Measurements from ENCODE around the gene HOMER3. TPM values are rescaled to one million over a fixed set of nuclear protein-coding genes. Genes with fewer than 3 reads are reported as not detected.

HOMER3 gene
- total and polyA plus RNA-seq, 10 of the 15 experiments (the other 5 are each of a cell fraction or from before 2014, with no cell fraction given): 0.18 to 10.6 (median 0.50) TPM; not detected in 2

DNA sequence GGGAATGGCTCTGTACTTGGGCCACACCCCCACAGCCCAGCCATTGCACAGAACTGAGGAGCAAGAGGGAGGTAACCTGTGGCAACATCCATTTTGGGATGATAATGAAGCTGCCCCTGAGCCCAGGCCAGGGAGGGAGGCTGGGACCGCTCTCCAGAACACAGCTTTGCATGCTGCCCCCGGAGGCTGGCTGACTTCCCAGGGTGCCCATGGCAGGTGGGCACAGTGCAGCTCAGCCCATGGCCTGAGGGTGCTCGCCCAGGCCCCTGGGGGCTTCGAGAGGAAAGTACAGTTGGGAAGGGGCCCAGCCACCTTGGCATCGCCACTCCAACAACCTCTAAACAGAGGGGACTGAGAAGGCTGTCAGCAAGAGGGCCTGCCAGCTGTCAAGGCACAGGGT lies 27.6 kb downstream of the HOMER3 start:
- TF ChIP-seq MEF2A (IDR thresholded peaks at IDR 0.05; ENCODE audit: insufficient read depth, low read depth, low read length) (no peak), SMAD5 (IDR thresholded peaks at IDR 0.05; ENCODE audit: low read depth) (no peak), ESRRA (IDR thresholded peaks at IDR 0.05; ENCODE audit: low read length) (no peak), CHD4 (IDR thresholded peaks at IDR 0.05) (no peak)
- no peaks in the 10 kb centered on the region; the same call in 1 of the 2 replicates for H3K4me1 ChIP-seq (ENCODE audit: control insufficient read depth, insufficient read depth, low read length)
- DNase-seq (ENCODE audit: low read depth, low spot score) (no peak), FAIRE-seq (no peak), ATAC-seq (no peak)
- no peak overlapping the region for H3K9ac ChIP-seq (ENCODE audit: control insufficient read depth, insufficient read depth, low read length)
- no TSS peak for BruUV-seq (replicated peaks)
- intact Hi-C loops (cut with micrococcal nuclease; ENCODE audit: unreplicated experiment): no loop called here
- in situ Hi-C loops (cut with MboI): no loop called here
- H3K27ac ChIP-seq (ENCODE audit: control insufficient read depth, insufficient read depth): no peak overlapping the region
- SMC1A ChIA-PET (ENCODE audit: uncharacterized antibody, unreplicated experiment): no interaction called here
- H4K20me1 ChIP-seq (ENCODE audit: control insufficient read depth, insufficient read depth): peaks cover 3% of the 10 kb centered on the region; the same call in 1 of the 2 replicates
- no peak overlapping the region for H3K4me3 ChIP-seq
- H3K36me3 ChIP-seq (ENCODE audit: control insufficient read depth in 2 of 2, insufficient read depth in 2 of 2, low read length in 1 of 2): peaks cover 11 to 12% of the 10 kb centered on the region in 2 experiments
- no peak overlapping the region for H2AFZ ChIP-seq (ENCODE audit: control insufficient read depth, low read depth, low read length)
- H3K4me2 ChIP-seq (ENCODE audit: control insufficient read depth, insufficient read depth): no peak overlapping the region
- H3K79me2 ChIP-seq (ENCODE audit: control insufficient read depth, insufficient read depth, low read length): peaks cover 30% of the 10 kb centered on the region
- WGBS (ENCODE audit: insufficient coverage, insufficient replicate concordance, low lambda C conversion rate, missing lambda C conversion rate): 80% methylated on average over 4 of the region's 5 CpGs
- CTCF ChIA-PET: no interaction called here
- H3K27me3 ChIP-seq (replicated peaks in 1 of 2; ENCODE audit: control insufficient read depth in 2 of 2, insufficient read depth in 2 of 2, low read length in 1 of 2): no peaks in the 10 kb centered on the region
- H3K9me3 ChIP-seq (replicated peaks; ENCODE audit: control insufficient read depth, insufficient read depth, low read length): no peaks in the 10 kb centered on the region; the same call in 2 of the 3 replicates
- POLR2A ChIA-PET: no interaction called here
- RAD21 ChIA-PET (ENCODE audit: unreplicated experiment): no interaction called here

DNA sequence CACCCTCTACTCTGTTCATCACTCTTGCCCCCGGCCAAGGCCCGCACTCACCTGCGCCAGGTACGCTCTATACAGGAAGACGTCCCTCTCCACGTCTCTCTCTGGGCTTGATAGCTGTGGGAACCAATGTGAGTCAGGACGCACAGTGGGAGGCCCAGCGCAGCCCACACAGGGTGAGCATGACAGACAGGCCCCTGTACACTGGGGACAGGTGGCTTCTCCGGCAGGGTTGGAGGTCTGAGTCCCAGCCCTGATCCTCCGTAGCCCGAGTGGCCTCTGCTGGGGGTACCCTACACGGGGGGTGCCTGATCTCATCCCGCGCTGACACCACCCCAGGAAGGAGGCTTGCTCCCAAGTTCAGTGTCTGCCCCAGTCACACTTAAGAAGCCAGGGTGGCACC lies 28.1 kb downstream of the HOMER3 start:
- TF ChIP-seq YBX1 (IDR thresholded peaks at IDR 0.05) (no peak), NFYA (IDR thresholded peaks at IDR 0.05; ENCODE audit: borderline replicate concordance, low read depth, low read length) (no peak), ZSCAN29 (IDR thresholded peaks at IDR 0.05) (no peak), KLF5 (IDR thresholded peaks at IDR 0.05; ENCODE audit: partially characterized antibody) (no peak), RFX5 (IDR thresholded peaks at IDR 0.05; ENCODE audit: low read depth, low read length) (no peak), NFIC (IDR thresholded peaks at IDR 0.05; ENCODE audit: low read depth, low read length) (no peak), IKZF1 (conservative IDR thresholded peaks at IDR 0.05) (no peak)
- TF ChIP-seq, protein P1, sequence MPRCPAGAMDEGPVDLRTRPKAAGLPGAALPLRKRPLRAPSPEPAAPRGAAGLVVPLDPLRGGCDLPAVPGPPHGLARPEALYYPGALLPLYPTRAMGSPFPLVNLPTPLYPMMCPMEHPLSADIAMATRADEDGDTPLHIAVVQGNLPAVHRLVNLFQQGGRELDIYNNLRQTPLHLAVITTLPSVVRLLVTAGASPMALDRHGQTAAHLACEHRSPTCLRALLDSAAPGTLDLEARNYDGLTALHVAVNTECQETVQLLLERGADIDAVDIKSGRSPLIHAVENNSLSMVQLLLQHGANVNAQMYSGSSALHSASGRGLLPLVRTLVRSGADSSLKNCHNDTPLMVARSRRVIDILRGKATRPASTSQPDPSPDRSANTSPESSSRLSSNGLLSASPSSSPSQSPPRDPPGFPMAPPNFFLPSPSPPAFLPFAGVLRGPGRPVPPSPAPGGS (IDR thresholded peaks at IDR 0.05; ENCODE audit: borderline replicate concordance, insufficient read depth, low read depth, low read length, poor library complexity, severe bottlenecking): no peak
- TF ChIP-seq, protein P2, sequence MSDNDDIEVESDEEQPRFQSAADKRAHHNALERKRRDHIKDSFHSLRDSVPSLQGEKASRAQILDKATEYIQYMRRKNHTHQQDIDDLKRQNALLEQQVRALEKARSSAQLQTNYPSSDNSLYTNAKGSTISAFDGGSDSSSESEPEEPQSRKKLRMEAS (IDR thresholded peaks at IDR 0.05; ENCODE audit: low read depth, low read length): no peak
- TF ChIP-seq, protein P3, sequence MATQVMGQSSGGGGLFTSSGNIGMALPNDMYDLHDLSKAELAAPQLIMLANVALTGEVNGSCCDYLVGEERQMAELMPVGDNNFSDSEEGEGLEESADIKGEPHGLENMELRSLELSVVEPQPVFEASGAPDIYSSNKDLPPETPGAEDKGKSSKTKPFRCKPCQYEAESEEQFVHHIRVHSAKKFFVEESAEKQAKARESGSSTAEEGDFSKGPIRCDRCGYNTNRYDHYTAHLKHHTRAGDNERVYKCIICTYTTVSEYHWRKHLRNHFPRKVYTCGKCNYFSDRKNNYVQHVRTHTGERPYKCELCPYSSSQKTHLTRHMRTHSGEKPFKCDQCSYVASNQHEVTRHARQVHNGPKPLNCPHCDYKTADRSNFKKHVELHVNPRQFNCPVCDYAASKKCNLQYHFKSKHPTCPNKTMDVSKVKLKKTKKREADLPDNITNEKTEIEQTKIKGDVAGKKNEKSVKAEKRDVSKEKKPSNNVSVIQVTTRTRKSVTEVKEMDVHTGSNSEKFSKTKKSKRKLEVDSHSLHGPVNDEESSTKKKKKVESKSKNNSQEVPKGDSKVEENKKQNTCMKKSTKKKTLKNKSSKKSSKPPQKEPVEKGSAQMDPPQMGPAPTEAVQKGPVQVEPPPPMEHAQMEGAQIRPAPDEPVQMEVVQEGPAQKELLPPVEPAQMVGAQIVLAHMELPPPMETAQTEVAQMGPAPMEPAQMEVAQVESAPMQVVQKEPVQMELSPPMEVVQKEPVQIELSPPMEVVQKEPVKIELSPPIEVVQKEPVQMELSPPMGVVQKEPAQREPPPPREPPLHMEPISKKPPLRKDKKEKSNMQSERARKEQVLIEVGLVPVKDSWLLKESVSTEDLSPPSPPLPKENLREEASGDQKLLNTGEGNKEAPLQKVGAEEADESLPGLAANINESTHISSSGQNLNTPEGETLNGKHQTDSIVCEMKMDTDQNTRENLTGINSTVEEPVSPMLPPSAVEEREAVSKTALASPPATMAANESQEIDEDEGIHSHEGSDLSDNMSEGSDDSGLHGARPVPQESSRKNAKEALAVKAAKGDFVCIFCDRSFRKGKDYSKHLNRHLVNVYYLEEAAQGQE (IDR thresholded peaks at IDR 0.05; ENCODE audit: low read depth, low read length): no peak
- WGBS (ENCODE audit: insufficient coverage, insufficient replicate concordance, low lambda C conversion rate, missing lambda C conversion rate): 98% methylated on average over 14 of the region's 14 CpGs
- Histone ChIP-seq H3K4me3 (no peak overlapping the region), H3K79me2 (ENCODE audit: control insufficient read depth, insufficient read depth, low read length) (peaks cover 25% of the 10 kb centered on the region), H3K36me3 (ENCODE audit: control insufficient read depth in 2 of 2, insufficient read depth in 2 of 2, low read length in 1 of 2) (peaks cover 11 to 12% of the 10 kb centered on the region in 2 experiments), H3K27ac (ENCODE audit: control insufficient read depth, insufficient read depth) (no peak overlapping the region), H3K4me2 (ENCODE audit: control insufficient read depth, insufficient read depth) (no peak overlapping the region), H3K9ac (ENCODE audit: control insufficient read depth, insufficient read depth, low read length) (no peak overlapping the region), H2AFZ (ENCODE audit: control insufficient read depth, low read depth, low read length) (no peak overlapping the region), H3K9me3 (replicated peaks; ENCODE audit: control insufficient read depth, insufficient read depth, low read length) (no peaks in the 10 kb centered on the region; the same call in 2 of the 3 replicates), H4K20me1 (ENCODE audit: control insufficient read depth, insufficient read depth) (peaks cover 3% of the 10 kb centered on the region; the same call in 1 of the 2 replicates), H3K27me3 (replicated peaks in 1 of 2; ENCODE audit: control insufficient read depth in 2 of 2, insufficient read depth in 2 of 2, low read length in 1 of 2) (no peaks in the 10 kb centered on the region), H3K4me1 (ENCODE audit: control insufficient read depth, insufficient read depth, low read length) (no peaks in the 10 kb centered on the region; the same call in 1 of the 2 replicates)
- RAD21 ChIA-PET (ENCODE audit: unreplicated experiment): no interaction called here
- SMC1A ChIA-PET (ENCODE audit: uncharacterized antibody, unreplicated experiment): no interaction called here
- no TSS peak for BruUV-seq (replicated peaks)
- no peak for ATAC-seq
- intact Hi-C loops (cut with micrococcal nuclease; ENCODE audit: unreplicated experiment): no loop called here
- no peak for DNase-seq (ENCODE audit: low read depth, low spot score)
- no peak for FAIRE-seq
- in situ Hi-C loops (cut with MboI): no loop called here
- POLR2A ChIA-PET: no interaction called here
- CTCF ChIA-PET: no interaction called here

Measured in GM12878 (cell line).